Osteoblast (primary cell): ENCODE data around the gene TNC. TPM values are rescaled to one million over a fixed set of nuclear protein-coding genes. Genes with fewer than 3 reads are reported as not detected.

ENCODE experiments used
- DNase-seq: peaks from one replicate; pipeline ENCODE4 v3.0.0; 2011; ENCODE audit warnings: low spot score, mixed read lengths; ENCODE audit not compliant: insufficient read length; ENCODE audit errors: missing footprints
- H2AFZ ChIP-seq: 2 replicates; pipeline ENCODE4 v1.6.0; 2011; ENCODE audit warnings: mild to moderate bottlenecking, low read length
- H3K27ac ChIP-seq: 2 replicates; pipeline ENCODE4 v1.5.1; 2011; ENCODE audit warnings: mild to moderate bottlenecking, low read depth, low read length, moderate library complexity
- H3K27me3 ChIP-seq: 2 replicates; pipeline ENCODE4 v1.6.0; 2012; ENCODE audit warnings: mild to moderate bottlenecking, control low read depth, inconsistent platforms, low read length, moderate library complexity; ENCODE audit not compliant: insufficient read depth
- H3K36me3 ChIP-seq: 2 replicates; pipeline ENCODE4 v1.5.1; 2011; ENCODE audit warnings: mild to moderate bottlenecking, low read length, control low read depth, moderate library complexity; ENCODE audit not compliant: insufficient read depth
- H3K4me1 ChIP-seq: 2 replicates; pipeline ENCODE4 v1.5.1; 2011; ENCODE audit warnings: mild to moderate bottlenecking, low read length, control low read depth, moderate library complexity; ENCODE audit not compliant: insufficient read depth
- H3K4me2 ChIP-seq: 2 replicates; pipeline ENCODE4 v1.6.0; 2011; ENCODE audit warnings: mild to moderate bottlenecking, low read length; ENCODE audit not compliant: insufficient read depth
- H3K4me3 ChIP-seq: fragments of 200-600 bp; sonication (generic); 3 replicates; pipeline ENCODE4 v1.5.1; 2012; ENCODE audit warnings: mild to moderate bottlenecking, low read length, inconsistent platforms; ENCODE audit not compliant: insufficient read depth
- H3K79me2 ChIP-seq: 2 replicates; pipeline ENCODE4 v1.6.0; 2012; ENCODE audit warnings: mild to moderate bottlenecking, low read length, control low read depth, inconsistent platforms; ENCODE audit not compliant: insufficient read depth
- H3K9me3 ChIP-seq: 2 replicates; pipeline ENCODE4 v1.5.1; 2011; ENCODE audit warnings: low read depth, low read length, control low read depth
- H4K20me1 ChIP-seq: 2 replicates; pipeline ENCODE4 v1.6.0; 2012; ENCODE audit warnings: mild to moderate bottlenecking, low read length, control low read depth; ENCODE audit not compliant: insufficient read depth
- CTCF ChIP-seq: IDR thresholded peaks from 2 replicates; pipeline ENCODE4 v1.5.1; 2011; ENCODE audit warnings: mild to moderate bottlenecking, low read depth, low read length, moderate library complexity; ENCODE audit errors: extremely low read depth
- total RNA-seq: library from RNA; depleted of rRNA; stranded (reverse); fragments of >200 nt; gene quantifications from 2 replicates; pipeline ENCODE4 v1.2.3, GENCODE V29; 2012

The TNC gene
- total RNA-seq, 1 donor = 611 TPM

GRCh38 chr9:115035841-115036612, 81.9 kb downstream of the TNC start:
- Histone ChIP-seq H2AFZ (peak overlapping the region; percentile 44), H3K4me2 (peak overlapping the region; percentile 30)

GRCh38 chr9:115034801-115035200, 83.2 kb downstream of the TNC start:
- no peak overlapping the region for H3K4me3 ChIP-seq
- no peaks in the 10 kb centered on the region for H3K79me2 ChIP-seq
- H3K9me3 ChIP-seq = no peaks in the 10 kb centered on the region
- H3K27ac ChIP-seq = peak overlapping the region; percentile 90
- H3K4me1 ChIP-seq = peaks cover 30% of the 10 kb centered on the region
- no peak overlapping the region for H2AFZ ChIP-seq
- H3K27me3 ChIP-seq = no peaks in the 10 kb centered on the region
- no peaks in the 10 kb centered on the region for H4K20me1 ChIP-seq
- peak; percentile 56 for DNase-seq
- peaks cover 80% of the 10 kb centered on the region for H3K36me3 ChIP-seq
- H3K4me2 ChIP-seq = peak overlapping the region; percentile 11
- TF ChIP-seq CTCF = no peak

More at GRCh38 chr9:115035841-115036612, 81.9 kb downstream of the TNC start:
- Histone ChIP-seq H3K79me2 (no peaks in the 10 kb centered on the region), H4K20me1 (no peaks in the 10 kb centered on the region), H3K36me3 (peaks cover 80% of the 10 kb centered on the region), H3K9me3 (no peaks in the 10 kb centered on the region), H3K4me1 (peaks cover 30% of the 10 kb centered on the region), H3K27me3 (no peaks in the 10 kb centered on the region), H3K4me3 (no peak overlapping the region), H3K27ac (peak overlapping the region; percentile 90)
- no peak for DNase-seq
- TF ChIP-seq CTCF = no peak

GRCh38 chr9:115033800-115034199, 84.2 kb downstream of the TNC start:
- DNase-seq = no peak
- H4K20me1 ChIP-seq = no peaks in the 10 kb centered on the region
- H3K9me3 ChIP-seq = no peaks in the 10 kb centered on the region
- no peak overlapping the region for H3K27ac ChIP-seq
- H2AFZ ChIP-seq = no peak overlapping the region
- peaks cover 80% of the 10 kb centered on the region for H3K36me3 ChIP-seq
- no peak for TF ChIP-seq CTCF
- H3K4me2 ChIP-seq = no peak overlapping the region
- no peak overlapping the region for H3K4me3 ChIP-seq
- H3K27me3 ChIP-seq = no peaks in the 10 kb centered on the region
- peaks cover 30% of the 10 kb centered on the region for H3K4me1 ChIP-seq
- H3K79me2 ChIP-seq = no peaks in the 10 kb centered on the region

GRCh38 chr9:115032296-115032695, 85.7 kb downstream of the TNC start:
- peaks cover 83% of the 10 kb centered on the region for H3K36me3 ChIP-seq

More at GRCh38 chr9:115032296-115032695, 85.7 kb downstream of the TNC start:
- Histone ChIP-seq H3K9me3 (no peaks in the 10 kb centered on the region), H3K79me2 (no peaks in the 10 kb centered on the region), H3K27me3 (no peaks in the 10 kb centered on the region), H3K4me2 (no peak overlapping the region), H2AFZ (no peak overlapping the region), H3K27ac (no peak overlapping the region), H3K4me1 (peaks cover 30% of the 10 kb centered on the region), H4K20me1 (no peaks in the 10 kb centered on the region), H3K4me3 (no peak overlapping the region)
- no peak for TF ChIP-seq CTCF
- no peak for DNase-seq
